Measurements from ENCODE around the gene KLC3.
"Not testable (repeated sequence)": the region's sequence is repeated elsewhere in the genome, so short reads cannot be mapped to it uniquely, and the experiment has no call there.

Gene KLC3

DNA sequence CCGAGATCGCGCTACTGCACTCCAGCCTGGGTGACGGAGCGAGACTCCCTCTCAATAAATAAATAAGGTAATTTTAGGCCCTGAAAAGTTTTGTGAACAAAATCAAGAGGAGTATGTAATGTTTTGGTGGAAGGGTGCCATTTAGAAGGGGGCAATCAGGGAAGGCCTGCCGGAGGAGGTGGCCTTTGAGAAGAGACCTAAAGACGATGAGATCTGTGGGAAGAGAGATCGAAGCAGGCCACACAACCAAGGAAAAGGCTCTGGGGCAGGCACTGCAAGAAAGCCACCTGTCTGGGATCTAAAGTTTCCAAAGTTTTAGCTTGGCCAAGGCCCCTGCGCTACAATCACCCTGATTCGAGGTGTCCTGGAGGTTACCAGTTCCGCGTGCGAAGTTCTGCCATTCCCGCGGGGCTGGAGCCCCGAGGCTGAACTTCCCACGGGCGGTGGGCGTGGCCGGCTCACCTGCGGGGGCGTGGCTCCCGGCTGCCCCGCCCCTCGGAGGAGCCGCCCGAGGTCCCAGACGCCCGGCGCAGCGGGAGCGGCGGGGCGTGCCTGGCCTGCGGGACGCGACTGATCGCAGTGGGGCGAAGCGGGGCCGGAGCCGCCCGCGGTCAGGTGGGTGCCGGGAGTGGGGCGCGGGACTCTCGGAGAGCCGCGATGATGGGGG is at the start of gene KLC3:
Gene KLC3, plus strand, starts transcription at position 519 of the 667 bp plus-strand sequence. CDS start 4,792 bp downstream, outside the sequence.
- no peak for DNase-seq (ENCODE audit: low spot score)

DNA sequence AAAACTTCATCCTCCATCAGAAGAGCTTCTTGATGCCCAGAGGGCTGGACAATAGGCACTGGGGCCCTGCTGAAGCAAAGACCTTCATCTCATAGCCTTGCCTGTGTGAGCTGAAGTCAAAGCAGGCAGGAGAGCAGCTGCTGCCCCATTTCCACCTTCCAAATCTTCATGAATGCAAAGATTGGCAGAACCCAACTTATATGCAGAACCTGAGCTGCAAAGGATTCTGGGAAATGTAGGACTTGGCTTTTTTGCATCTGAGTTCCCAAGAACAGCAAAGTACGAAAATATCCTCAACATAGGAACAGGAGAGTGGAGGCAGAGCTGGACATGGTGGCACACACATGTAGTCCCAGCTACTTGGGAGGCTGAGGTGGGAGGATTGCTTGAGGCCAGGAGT is 48.7 kb upstream of the KLC3 start:
- no peak for DNase-seq (ENCODE audit: low spot score)

DNA sequence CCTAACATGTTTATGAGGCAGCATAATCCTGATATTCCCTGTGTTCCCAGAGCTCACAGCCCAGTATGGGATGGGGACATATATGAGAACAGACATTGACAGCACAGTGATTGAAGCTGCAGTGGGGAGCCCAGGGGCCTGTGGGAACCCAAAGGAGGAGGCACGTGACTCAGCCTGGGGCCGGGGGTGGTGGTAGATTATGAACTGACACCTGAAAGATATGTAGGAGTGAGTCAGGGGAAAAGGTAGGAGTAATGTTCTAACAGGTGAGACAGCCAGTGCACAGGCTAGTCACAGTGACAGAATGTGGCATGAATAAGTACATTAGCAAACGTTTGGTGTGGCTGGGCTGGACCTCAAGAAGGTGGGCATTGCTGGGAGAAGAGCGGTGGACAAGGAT is 46.9 kb upstream of the KLC3 start:
- no peak for DNase-seq (ENCODE audit: low spot score)

DNA sequence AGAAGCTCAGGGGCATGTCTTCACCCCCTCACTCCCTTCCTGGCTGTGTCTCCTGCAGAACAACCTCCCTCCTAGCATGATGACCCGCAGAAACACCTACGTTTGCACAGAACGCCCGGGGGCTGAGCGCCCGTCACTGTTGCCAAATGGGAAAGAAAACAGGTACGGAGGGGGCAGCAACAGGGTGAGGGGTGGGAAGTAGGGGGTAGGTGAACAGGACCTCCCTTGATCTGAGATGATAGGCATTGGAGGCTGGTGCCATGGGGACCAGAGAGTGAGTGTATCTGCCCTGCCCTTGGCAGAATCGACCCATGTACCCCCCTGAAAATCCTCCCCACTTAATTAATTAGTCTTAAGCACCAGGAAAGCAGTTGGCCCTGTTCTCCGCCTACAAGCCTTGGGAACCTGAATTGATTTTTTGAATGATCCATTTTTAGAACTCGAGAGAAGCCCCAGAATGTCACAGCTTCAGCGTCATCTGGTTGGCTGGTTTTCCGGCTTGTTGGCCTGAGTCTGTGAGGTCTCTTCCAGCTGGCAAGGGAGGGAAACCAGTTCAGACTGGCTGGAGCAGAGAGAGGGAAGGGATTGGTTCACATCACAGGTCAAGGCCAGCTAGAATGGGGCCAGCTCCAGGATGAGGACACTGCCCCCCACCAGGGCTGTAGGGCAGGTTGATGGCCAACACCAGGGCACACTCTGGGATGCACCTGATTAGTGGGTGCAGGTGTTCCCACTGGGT is 46.1 kb upstream of the KLC3 start:
- DNase-seq (ENCODE audit: low spot score): no peak

DNA sequence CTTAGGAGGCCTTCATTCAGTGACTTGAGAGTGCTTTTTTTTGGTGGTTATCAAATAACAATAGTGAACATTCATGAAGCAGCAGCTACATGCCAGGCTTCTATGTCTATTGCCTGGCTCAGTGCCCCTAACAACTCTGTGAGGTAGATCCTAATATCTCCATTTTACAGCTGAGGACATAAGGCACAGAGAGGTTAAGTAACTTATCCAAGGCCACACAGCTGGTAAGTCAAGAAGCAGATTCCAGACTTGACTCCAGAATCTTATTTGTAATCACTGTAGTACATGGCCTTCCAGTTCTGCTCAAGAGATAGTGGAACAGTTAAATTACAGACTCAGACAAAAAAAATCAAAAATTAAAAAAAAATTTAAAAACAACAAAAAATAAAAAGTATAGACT is 44.7 kb upstream of the KLC3 start:
- DNase-seq (ENCODE audit: low spot score): no peak

DNA sequence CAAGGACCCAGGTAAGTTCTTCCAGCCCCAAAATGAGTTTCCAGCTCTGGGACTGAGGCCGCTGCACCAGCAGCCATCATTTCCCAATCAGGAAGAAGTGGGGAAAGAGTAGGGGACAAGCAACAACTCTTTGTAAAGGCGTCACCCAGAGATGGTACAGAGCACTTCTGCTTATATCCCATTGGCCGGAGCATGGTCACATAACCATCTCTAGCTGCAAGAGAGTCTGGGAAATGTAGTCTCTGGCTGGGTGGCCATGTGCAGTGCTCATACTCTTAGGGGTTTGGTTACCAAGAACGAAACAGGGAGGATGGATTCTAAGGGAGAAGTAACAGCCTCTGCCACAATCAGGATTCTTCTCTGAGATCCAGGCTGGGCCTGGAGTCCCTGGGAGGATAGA is 44.2 kb upstream of the KLC3 start:
- DNase-seq (ENCODE audit: low spot score): no peak

DNA sequence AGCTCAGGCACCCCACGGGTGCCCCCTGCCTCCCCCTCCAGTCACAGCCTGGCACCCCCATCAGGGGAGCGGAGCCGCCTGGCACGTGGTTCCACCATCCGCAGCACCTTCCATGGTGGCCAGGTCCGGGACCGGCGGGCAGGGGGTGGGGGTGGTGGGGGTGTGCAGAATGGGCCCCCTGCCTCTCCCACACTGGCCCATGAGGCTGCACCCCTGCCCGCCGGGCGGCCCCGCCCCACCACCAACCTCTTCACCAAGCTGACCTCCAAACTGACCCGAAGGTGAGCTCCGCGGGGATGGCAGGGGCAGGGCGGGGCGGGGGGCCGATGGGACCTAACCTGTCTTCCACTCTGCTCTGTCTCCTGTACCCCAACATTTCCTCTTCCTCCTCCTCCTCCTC is 42.9 kb upstream of the KLC3 start:
- no peak for DNase-seq (ENCODE audit: low spot score)

DNA sequence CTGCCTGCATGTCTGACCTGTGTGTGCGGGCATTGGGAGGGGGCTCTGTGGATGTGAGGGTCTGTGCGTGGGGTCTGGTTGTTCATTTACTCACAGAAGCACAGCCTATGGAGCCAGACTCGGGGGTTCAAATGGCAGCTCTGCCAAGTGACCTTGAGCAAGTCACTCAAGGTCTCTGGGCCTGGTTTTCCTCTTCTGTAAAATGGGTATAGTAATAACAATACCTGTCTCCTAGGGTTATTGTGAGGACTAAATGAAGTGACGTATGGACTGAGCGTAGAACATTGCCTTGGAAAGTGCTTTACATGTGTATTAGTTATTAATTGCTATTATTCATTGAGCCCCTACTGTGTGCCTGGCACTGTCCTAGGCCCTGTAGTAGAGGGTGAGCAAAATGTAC is 42.3 kb upstream of the KLC3 start:
- DNase-seq (ENCODE audit: low spot score): no peak

DNA sequence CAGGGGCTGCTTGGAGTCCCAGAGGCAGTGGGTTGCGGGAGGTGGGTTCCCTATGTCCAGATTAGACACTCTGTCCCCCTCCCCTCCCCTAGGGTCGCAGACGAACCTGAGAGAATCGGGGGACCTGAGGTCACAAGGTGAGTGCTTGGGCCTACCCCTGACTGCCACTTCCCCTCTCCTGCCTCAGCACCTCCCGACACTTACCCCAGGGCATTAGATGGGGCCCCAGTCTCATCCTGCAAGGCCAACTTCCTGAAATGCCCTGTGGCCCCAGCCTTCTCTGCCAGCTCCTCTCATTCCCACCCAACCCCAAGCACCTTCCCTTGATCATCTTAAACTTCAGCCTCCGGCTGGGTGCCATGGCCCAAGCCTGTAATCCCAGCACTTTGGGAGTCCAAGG is 40.8 kb upstream of the KLC3 start:
- no peak for DNase-seq (ENCODE audit: low spot score)

DNA sequence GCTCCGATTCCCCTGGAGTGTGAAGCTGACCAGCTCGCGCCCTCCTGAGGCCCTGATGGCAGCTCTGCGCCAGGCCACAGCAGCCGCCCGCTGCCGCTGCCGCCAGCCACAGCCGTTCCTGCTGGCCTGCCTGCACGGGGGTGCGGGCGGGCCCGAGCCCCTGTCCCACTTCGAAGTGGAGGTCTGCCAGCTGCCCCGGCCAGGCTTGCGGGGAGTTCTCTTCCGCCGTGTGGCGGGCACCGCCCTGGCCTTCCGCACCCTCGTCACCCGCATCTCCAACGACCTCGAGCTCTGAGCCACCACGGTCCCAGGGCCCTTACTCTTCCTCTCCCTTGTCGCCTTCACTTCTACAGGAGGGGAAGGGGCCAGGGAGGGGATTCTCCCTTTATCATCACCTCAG is 38.1 kb upstream of the KLC3 start:
- DNase-seq (ENCODE audit: low spot score): no peak

DNA sequence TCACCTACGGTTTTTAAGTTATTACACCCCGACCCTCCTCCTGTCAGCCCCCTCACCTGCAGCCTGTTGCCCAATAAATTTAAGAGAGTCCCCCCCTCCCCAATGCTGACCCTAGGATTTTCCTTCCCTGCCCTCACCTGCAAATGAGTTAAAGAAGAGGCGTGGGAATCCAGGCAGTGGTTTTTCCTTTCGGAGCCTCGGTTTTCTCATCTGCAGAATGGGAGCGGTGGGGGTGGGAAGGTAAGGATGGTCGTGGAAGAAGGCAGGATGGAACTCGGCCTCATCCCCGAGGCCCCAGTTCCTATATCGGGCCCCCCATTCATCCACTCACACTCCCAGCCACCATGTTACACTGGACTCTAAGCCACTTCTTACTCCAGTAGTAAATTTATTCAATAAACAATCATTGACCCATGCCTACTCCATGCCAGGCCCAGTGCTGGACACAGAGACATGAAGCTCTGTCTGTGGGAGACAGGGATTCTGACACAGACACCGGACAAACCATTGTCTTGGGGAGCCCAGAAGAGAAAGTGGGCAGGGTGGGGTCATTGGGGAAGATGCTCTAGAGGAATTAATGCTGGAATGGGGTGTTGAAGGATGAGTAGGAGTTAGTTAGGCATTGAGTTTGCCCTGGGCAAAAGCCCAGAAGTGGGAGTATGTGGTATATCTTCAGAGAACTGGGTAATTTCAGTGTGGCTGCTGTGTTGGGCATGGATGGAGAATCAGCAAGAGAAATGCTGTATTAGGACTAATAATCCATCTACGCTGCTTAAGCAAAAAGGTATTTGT is 37.1 kb upstream of the KLC3 start:
- DNase-seq (ENCODE audit: low spot score): no peak

DNA sequence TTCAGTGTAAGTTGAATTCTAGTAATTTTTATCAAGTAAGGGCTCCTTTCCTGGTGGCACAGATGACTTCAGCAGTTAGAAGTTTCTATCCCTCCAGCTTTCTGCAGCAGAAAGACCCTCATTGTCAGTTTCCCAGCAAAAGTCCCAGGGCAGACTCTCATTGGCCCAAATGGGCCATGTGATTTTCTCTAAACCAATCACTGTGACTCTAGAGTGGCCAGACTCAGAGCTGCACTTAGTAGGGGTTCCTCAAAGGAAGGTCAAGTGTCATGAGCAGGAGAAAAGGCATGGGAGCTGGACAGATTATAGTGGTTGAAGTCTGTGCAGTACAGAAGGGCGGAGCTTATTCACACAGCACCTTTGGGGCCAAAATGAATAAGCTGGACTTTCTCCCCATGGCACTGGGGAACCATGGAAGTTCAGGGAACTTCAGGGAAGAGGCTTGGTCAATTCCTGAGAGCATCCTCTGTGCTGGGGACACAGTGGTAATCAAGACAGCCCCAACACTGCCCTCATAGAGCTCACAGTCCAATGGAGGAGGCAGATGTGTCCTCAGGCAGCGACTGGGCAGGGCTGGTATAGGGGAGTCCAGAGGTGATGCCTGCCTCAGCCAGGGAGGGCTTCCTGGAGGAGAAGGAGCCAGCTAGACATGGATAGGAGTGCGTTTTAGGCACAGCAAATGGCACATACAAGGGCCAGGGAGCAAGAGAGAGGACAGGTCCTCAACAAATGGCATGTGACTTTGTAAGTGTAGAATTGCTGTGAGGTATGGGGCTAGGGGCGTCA is 36.2 kb upstream of the KLC3 start:
- no peak for DNase-seq (ENCODE audit: low spot score)

DNA sequence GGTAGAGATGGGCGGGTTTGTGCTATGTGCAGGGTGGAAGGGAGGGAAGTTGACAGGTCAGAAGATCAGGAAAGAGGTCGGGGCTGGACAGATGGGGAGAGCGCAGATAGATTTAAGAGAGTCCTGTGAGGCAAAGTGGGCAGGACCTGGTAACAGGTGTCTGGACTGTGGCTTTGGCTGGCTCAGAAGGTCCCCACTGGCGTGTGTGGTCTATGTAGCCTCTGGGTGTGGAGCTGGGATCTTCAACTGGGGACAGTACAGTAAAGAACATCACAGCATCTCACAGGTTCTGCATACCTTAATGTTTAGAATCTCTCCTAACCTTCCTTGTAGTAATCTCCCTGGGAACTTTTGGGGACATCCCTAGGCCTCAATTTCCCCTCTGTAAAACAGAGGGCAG is 35.5 kb upstream of the KLC3 start:
- DNase-seq (ENCODE audit: low spot score): no peak

DNA sequence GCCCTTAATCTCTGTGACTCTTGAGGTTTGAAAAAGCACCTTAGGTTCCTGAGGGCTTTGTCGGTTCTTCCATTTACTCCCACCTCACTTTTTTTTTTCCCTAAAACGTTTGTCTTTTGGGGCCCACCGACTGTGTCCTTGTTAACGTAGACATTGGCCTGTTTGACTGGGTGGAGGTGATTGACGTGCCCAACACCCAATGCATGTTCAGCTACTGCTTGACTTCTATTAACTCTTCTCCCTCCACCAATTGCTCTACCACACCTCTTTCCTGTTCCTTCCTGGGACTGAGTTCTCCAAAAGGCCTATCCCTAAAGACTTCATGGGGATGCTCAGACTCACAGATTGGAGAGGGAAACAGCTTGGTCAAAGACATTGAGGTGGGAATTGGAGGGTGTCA is 35.1 kb upstream of the KLC3 start:
- no peak for DNase-seq (ENCODE audit: low spot score)

DNA sequence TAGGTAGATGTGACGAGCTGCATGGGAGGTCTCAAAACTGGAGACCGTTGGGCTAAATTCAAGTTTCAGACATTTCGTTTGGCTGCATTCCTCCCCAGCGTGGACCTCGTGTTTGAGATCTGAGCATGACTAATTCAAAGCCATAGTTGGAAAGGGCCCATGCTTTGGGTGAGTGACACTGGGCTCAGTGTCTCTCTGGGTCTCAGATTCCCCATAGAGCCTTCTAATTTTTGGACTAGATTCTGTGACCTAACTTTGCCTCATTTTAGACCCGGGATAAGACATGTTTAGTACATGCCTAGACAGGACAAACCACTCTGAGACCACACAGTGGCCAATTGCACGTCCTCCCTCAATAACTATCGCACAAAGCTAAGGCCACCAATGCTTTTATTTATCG is 34.5 kb upstream of the KLC3 start:
- DNase-seq (ENCODE audit: low spot score): no peak

DNA sequence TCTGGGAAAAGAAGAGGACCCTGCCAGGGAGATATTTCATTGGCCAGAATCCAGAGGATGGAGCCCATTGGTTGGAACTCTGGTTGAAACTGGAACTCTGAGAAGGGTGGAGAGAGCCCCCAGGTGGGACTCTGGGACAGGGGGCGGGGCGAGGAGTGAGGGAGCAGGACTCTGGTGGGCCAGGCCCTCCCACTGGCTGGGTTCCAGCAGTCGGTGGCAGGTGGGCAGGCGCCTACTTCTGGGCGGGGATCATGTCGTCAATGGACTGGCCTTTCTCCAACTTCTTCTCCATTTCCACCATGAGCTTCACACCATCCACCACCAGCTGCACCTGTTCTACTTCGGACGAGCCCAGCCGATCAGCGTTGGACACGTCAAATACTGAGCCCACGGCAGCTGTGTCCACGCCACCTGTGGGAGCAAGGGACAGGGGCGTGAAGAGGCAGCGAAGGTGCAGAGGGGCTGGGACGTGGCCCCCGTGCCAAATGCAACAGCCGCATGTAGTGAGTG is 34.0 kb upstream of the KLC3 start:
- DNase-seq (ENCODE audit: low spot score): no peak

DNA sequence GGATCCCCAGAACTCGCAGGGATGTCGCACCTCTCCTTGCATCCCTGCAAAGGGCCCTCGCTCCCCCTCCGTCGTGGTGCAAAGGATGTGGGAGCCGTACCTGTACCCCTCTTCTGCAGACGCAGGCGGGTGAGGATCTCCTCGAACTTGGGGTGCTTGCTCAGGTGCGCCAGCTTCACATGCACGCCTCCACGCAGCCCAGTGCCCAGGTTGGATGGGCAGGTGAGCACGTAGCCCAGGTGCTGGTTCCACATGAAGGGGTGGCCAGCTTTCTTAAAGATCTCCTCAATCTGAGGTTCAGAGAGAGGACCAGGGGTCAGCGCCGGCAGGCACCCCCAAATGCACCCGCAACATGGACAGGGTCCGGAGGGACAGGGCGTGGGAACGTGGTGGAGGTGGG is 33.2 kb upstream of the KLC3 start:
- no peak for DNase-seq (ENCODE audit: low spot score)

DNA sequence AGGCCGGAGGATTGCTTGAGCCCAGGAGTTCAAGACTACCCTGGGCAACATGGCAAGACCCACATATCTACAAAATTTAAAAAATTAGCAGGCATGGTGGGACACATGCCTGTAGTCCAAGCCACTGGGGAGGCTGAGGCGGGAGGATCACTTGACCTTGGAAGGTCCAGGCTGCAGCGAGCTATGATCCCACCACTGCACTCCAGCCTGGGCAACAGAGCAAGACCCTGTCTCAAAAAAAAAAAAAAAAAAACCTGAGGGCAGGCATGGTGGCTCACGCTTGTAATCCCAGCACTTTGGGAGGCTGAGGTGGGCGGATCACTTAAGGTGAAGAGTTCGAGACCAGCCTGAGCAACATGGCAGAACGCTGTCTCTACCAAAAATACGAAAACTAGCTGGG is 31.2 kb upstream of the KLC3 start:
- DNase-seq (ENCODE audit: low spot score): not testable (repeated sequence)

DNA sequence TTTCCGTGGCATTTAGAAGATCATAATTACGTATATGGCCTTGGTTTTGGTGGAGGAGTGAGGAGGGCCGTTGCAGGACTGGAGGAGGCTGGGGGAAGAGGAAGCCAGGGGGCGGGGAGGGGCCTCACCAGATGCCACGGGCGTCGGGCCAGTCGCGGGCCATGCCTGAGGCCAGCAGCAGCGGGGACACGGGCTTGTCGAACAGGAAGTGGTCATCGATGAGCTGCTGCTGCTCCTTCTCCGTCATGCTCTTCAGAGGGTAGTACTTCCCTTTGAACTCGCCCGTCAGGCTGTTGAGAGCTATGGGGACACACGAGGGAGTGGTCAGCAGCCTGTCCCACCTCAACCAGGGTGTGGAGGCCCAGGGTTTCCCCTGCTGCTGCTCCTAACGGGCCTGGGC is 28.9 kb upstream of the KLC3 start:
- DNase-seq (ENCODE audit: low spot score): no peak

DNA sequence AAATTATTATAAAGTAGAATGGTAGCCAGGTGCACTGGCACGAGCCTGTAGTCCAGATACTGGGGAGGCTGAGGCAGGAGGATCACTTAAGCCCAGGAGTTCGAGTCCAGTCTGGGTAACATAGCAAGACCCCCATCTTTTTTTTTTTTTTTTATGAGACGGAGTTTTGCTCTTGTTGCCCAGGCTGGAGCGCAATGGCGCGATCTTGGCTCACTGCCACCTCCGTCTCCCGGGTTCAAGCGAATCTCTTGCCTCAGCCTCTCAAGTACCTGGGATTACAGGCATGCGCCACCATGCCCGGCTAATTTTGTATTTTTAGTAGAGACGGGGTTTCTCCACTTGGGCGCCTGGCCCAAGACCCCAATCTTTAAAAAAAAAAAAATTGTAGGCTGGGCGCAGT is 28.3 kb upstream of the KLC3 start:
- DNase-seq (ENCODE audit: low spot score): not testable (repeated sequence)

DNA sequence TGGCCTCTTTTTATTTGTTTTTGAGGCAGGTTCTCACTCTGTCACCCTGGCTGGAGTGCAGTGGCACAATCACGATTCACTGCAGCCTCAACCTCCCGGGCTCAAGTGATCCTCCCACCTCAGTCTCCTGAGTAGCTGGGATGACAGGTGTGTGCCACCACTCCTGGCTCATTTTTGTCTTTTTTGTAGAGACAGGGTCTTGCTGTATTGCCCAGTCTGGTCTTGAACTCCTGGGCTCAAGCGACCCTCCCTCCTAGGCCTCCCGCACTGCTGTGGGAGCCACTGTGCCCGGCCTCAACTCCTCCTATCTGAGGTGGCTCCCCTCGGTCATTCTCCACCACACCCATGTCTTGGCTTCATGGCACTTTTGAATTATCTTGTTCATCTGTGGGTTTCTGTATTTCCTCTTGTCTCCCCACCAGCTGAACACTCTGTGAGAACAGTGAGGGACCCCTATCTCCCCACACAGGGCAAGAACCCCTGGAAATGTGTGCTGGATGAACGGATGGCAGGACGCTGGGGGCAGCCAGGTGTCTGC is 25.8 kb upstream of the KLC3 start:
- DNase-seq (ENCODE audit: low spot score): no peak

DNA sequence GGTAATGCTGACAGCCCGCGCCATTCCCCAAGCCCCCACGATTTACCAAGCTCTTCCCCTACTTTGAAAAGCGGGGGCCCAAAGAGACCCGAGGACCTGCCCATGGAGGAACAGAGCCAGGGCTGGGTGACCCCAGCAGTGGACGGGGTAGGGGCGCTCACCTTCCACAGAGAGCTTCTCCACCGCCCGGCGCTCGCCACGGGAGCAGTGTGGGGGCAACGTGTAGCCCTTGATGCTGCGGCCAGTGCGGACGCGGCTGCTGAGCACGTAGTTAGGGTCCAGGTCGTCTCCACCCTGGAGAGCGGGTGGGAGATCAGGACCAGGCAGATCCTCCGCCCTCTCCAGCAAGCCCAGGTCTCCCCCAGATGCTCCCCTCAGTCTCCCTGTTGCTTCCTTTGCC is 25.2 kb upstream of the KLC3 start:
- DNase-seq (ENCODE audit: low spot score): no peak
